Endothelial cell (in vitro differentiated cells): ENCODE measurements around the gene INPPL1. TPM values are rescaled to one million over a fixed set of nuclear protein-coding genes. Genes with fewer than 3 reads are reported as not detected.

Source experiments
- DNase-seq: peaks from one replicate; pipeline ENCODE4 v3.0.0; 2021; ENCODE audit warnings: low spot score
- H3K27ac Mint-ChIP-seq: one replicate; pipeline ENCODE4 v1.8.0; 2021; ENCODE audit warnings: mixed read lengths, inconsistent platforms; ENCODE audit not compliant: unreplicated experiment
- H3K27me3 Mint-ChIP-seq: one replicate; pipeline ENCODE4 v1.8.0; 2021; ENCODE audit warnings: mild to moderate bottlenecking, moderate library complexity, mixed read lengths, inconsistent platforms; ENCODE audit not compliant: unreplicated experiment
- H3K36me3 Mint-ChIP-seq: one replicate; pipeline ENCODE4 v1.8.0; 2021; ENCODE audit warnings: mild to moderate bottlenecking, low read depth, mixed read lengths, inconsistent platforms; ENCODE audit not compliant: unreplicated experiment
- H3K4me1 Mint-ChIP-seq: one replicate; pipeline ENCODE4 v1.8.0; 2021; ENCODE audit warnings: mild to moderate bottlenecking, mixed read lengths, inconsistent platforms; ENCODE audit not compliant: unreplicated experiment
- H3K4me3 Mint-ChIP-seq: one replicate; pipeline ENCODE4 v1.8.0; 2021; ENCODE audit warnings: mild to moderate bottlenecking, mixed read lengths, inconsistent platforms; ENCODE audit not compliant: unreplicated experiment
- H3K9me3 Mint-ChIP-seq: one replicate; pipeline ENCODE4 v1.8.0; 2021; ENCODE audit warnings: mixed read lengths, inconsistent platforms; ENCODE audit not compliant: unreplicated experiment
- total RNA-seq: library from RNA; stranded (reverse); fragmentation: NEBNext Ultra II Directional; extraction: Animal tissue kit (Norgen Biotek cat#: 25700); gene quantifications from one replicate; pipeline ENCODE4 v1.2.1, GENCODE V29; 2021; ENCODE audit not compliant: unreplicated experiment
- TF ChIP-seq, protein P1 (sequence below): fragments of 200-600 bp; sonication (generic); IDR thresholded peaks from one replicate; pipeline ENCODE4 v1.5.0; 2021; ENCODE audit warnings: antibody characterized with exemption; ENCODE audit not compliant: unreplicated experiment

Gene INPPL1
- total RNA-seq, 1 donor from 2014 or later, result 168 TPM

DNA sequence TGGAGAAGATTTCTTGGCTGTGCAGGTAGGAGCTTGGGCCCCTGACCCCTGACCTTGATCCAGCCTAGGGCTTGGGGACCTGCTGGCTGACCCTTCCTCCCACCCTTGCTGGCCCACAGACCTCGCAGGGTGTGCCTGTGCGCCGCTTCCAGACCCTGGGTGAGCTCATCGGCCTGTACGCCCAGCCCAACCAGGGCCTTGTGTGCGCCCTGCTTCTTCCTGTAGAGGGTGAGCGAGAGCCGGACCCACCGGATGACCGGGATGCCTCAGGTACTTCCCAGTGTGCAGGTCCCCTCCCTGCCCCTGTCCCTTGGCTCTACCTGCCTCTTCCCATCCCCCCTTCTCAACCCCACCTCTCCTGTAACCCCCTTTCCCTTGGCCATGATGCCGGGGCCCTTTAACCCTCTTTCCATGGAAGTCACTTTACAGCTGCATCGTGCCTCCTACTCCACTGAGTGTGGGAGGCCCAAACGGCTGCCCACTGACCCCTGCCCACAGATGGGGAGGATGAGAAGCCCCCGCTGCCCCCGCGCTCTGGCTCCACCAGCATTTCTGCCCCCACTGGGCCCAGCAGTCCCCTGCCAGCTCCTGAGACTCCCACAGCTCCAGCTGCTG is 3.8 kb downstream of the INPPL1 start:
- Mint-ChIP-seq H3K27ac (no peak overlapping the region), H3K27me3 (peaks cover 11% of the 10 kb centered on the region), H3K4me3 (no peak overlapping the region), H3K36me3 (peaks cover 19% of the 10 kb centered on the region), H3K9me3 (no peaks in the 10 kb centered on the region), H3K4me1 (peaks cover 11% of the 10 kb centered on the region)
- no peak for DNase-seq
- TF ChIP-seq, protein P1, sequence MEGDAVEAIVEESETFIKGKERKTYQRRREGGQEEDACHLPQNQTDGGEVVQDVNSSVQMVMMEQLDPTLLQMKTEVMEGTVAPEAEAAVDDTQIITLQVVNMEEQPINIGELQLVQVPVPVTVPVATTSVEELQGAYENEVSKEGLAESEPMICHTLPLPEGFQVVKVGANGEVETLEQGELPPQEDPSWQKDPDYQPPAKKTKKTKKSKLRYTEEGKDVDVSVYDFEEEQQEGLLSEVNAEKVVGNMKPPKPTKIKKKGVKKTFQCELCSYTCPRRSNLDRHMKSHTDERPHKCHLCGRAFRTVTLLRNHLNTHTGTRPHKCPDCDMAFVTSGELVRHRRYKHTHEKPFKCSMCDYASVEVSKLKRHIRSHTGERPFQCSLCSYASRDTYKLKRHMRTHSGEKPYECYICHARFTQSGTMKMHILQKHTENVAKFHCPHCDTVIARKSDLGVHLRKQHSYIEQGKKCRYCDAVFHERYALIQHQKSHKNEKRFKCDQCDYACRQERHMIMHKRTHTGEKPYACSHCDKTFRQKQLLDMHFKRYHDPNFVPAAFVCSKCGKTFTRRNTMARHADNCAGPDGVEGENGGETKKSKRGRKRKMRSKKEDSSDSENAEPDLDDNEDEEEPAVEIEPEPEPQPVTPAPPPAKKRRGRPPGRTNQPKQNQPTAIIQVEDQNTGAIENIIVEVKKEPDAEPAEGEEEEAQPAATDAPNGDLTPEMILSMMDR, result no peak

- Mint-ChIP-seq H3K9me3 (no peaks in the 10 kb centered on the region), H3K27me3 (peaks cover 14% of the 10 kb centered on the region), H3K27ac (no peak overlapping the region), H3K4me1 (peaks cover 11% of the 10 kb centered on the region), H3K36me3 (peaks cover 24% of the 10 kb centered on the region), H3K4me3 (peak overlapping the region; percentile 25)
- DNase-seq, result no peak
- TF ChIP-seq, protein P1, result no peak
Measured at GRCh38 chr11:72228844-72229231, 4.3 kb downstream of the INPPL1 start.

DNA sequence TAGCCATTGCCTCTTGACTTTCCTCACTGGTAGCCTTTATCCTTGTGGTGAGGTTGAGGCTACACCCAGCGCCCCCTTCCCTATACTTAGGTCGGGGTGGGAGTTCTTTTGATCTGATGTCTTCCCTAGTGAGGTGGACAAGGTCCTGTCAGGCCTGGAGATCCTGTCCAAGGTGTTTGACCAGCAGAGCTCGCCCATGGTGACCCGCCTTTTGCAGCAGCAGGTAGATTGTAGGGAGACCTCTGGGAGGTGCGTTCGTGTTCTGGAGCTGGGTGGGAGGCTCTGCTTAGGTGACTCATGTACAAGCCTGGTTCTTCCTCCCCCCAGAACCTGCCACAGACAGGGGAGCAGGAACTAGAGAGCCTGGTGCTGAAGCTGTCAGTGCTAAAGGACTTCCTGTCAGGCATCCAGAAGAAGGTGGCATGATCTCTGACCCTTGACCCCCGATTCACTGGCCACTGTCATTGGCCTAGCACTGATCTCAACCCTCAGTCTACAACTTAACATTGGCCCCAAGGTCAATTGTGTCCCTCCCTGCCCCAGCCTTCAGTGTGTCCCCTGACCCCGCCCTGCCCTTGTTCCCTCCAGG is 4.9 kb downstream of the INPPL1 start:
- TF ChIP-seq, protein P1, result no peak
- Mint-ChIP-seq H3K27me3 (peaks cover 12% of the 10 kb centered on the region), H3K9me3 (no peaks in the 10 kb centered on the region), H3K27ac (no peak overlapping the region), H3K4me3 (peak overlapping the region; percentile 25), H3K4me1 (peaks cover 12% of the 10 kb centered on the region), H3K36me3 (peaks cover 30% of the 10 kb centered on the region)
- DNase-seq, result no peak

- peaks cover 15% of the 10 kb centered on the region for H3K4me1 Mint-ChIP-seq
- no peak overlapping the region for H3K4me3 Mint-ChIP-seq
- H3K9me3 Mint-ChIP-seq, result no peaks in the 10 kb centered on the region
- H3K27ac Mint-ChIP-seq, result no peak overlapping the region
- TF ChIP-seq, protein P1, result no peak
- H3K27me3 Mint-ChIP-seq, result peaks cover 16% of the 10 kb centered on the region
- no peak for DNase-seq
- peaks cover 34% of the 10 kb centered on the region for H3K36me3 Mint-ChIP-seq
Measured at GRCh38 chr11:72229925-72230763, 5.6 kb downstream of the INPPL1 start.
